ENCODE measurements around the gene WNT7A. TPM values are rescaled to one million over a fixed set of nuclear protein-coding genes. Genes with fewer than 3 reads are reported as not detected.

The WNT7A gene
- total RNA-seq, 1 donor from 2014 or later: not detected

- Histone ChIP-seq H3K4me1 (no peaks in the 10 kb centered on the region), H3K4me3 (no peak overlapping the region), H3K27me3 (no peaks in the 10 kb centered on the region), H3K27ac (no peak overlapping the region), H3K36me3 (no peaks in the 10 kb centered on the region), H3K9me3 (no peaks in the 10 kb centered on the region)
- no peak for DNase-seq (ENCODE audit: low spot score in 2 of 2)
- intact Hi-C loops (cut with DNase I): no loop called here
- no peak for TF ChIP-seq CTCF (IDR thresholded peaks at IDR 0.05)
Measured at GRCh38 chr3:13826672-13827071, 53.2 kb downstream of the WNT7A start.

- no peaks in the 10 kb centered on the region for H3K27me3 ChIP-seq
- no peaks in the 10 kb centered on the region for H3K4me1 ChIP-seq
- intact Hi-C loops (cut with DNase I): no loop called here
- no peaks in the 10 kb centered on the region for H3K9me3 ChIP-seq
- H3K4me3 ChIP-seq: no peak overlapping the region
- no peak for DNase-seq (ENCODE audit: low spot score in 2 of 2)
- no peaks in the 10 kb centered on the region for H3K36me3 ChIP-seq
- no peak overlapping the region for H3K27ac ChIP-seq
- no peak for TF ChIP-seq CTCF (IDR thresholded peaks at IDR 0.05)
Measured at GRCh38 chr3:13825821-13826220, 54.0 kb downstream of the WNT7A start.

- no peak overlapping the region for H3K27ac ChIP-seq
- no peak for TF ChIP-seq CTCF (IDR thresholded peaks at IDR 0.05)
- H3K27me3 ChIP-seq: no peaks in the 10 kb centered on the region
- H3K9me3 ChIP-seq: no peaks in the 10 kb centered on the region
- no peaks in the 10 kb centered on the region for H3K4me1 ChIP-seq
- H3K4me3 ChIP-seq: no peak overlapping the region
- H3K36me3 ChIP-seq: no peaks in the 10 kb centered on the region
- intact Hi-C loops (cut with DNase I): no loop called here
- DNase-seq (ENCODE audit: low spot score in 2 of 2): no peak
Measured at GRCh38 chr3:13825311-13825579, 54.6 kb downstream of the WNT7A start.

DNA sequence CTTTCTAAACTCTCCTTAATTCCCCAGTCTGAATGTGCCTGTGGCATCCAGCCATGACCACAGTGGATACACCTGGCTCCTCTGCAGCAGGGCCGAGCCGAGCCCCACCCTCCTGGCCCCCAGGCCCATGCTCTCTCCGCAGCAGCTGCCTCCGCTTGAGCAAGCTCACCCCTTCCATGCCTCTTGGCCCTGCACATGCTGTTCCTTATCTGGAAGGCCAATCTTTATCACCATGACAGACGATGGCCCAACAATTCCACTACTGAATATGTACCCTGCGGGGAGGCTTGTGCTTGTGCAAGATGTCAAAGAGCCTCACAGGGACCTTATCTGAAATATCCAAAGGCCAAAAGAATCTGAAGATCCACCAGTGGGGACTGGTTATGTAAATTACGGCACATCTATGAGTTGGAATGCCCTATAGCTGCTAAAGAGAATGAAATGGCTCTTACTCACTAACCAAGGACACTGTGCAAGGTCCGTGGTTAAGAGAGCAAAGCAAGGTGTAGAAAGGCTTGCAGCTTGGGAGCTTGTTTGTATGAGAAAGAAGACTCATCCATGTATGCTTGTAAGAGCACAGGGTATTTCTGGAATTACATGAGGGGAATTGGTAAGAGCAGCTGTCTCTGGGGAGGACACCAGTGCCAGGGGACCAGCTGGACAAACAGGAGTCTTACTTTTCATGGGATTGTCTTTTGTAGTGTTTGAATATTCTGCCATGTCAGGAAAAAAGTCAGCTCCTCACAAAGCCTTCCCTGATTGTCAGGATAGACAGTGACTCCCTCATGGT, 55.2 kb downstream of the WNT7A start:
- intact Hi-C loops (cut with DNase I): no loop called here
- DNase-seq (ENCODE audit: low spot score in 2 of 2): no peak
- no peaks in the 10 kb centered on the region for H3K4me1 ChIP-seq
- H3K36me3 ChIP-seq: no peaks in the 10 kb centered on the region
- H3K9me3 ChIP-seq: no peaks in the 10 kb centered on the region
- no peaks in the 10 kb centered on the region for H3K27me3 ChIP-seq
- H3K4me3 ChIP-seq: no peak overlapping the region
- no peak for TF ChIP-seq CTCF (IDR thresholded peaks at IDR 0.05)
- H3K27ac ChIP-seq: no peak overlapping the region

DNA sequence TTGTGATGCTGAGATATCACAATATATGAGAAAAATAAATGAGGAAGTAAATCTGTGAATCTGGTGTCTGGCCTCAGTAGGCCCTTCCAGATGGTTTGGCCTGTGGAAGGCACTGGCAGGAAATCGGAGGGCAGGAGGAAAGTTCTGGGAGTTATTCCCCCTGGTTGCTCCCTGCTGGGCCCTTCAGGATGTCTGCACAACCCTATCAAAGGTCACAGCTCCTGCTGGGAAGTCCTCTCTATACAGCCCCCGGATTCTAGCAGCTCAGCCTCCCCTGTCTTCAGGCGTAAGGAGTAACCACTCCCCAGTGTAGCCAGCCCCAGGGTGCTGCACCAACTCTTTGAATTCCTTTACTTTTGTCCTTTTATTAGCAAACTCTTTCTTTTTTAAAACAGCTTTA, 56.2 kb downstream of the WNT7A start:
- Histone ChIP-seq H3K27me3 (no peaks in the 10 kb centered on the region), H3K27ac (no peak overlapping the region), H3K4me1 (no peaks in the 10 kb centered on the region), H3K4me3 (no peak overlapping the region), H3K36me3 (no peaks in the 10 kb centered on the region), H3K9me3 (no peaks in the 10 kb centered on the region)
- intact Hi-C loops (cut with DNase I): no loop called here
- DNase-seq (ENCODE audit: low spot score in 2 of 2): no peak
- TF ChIP-seq CTCF (IDR thresholded peaks at IDR 0.05): no peak
